Sigmoid colon (tissue), 7 donors: ENCODE measurements around the gene VMP1. TPM values are rescaled to one million over a fixed set of nuclear protein-coding genes. Genes with fewer than 3 reads are reported as not detected.
A peak's percentile ranks its signal among the peaks of the same experiment; 100 is the strongest.

Experiments
- DNase-seq: peaks from one replicate; pipeline ENCODE4 v3.0.0-alpha.2; 2019
- H3K27ac ChIP-seq, 4 donors: fragments of 200-600 bp; sonication (generic); one replicate each; pipeline ENCODE4 v1.5.1; 2016 to 2019; ENCODE audit warnings: mild to moderate bottlenecking in 1 of 4
- H3K27me3 ChIP-seq, 3 donors: fragments of 200-600 bp; sonication (generic); one replicate each; pipeline ENCODE4 v1.5.1; 2019; ENCODE audit warnings: mild to moderate bottlenecking in 1 of 3
- H3K36me3 ChIP-seq, 4 donors: fragments of 200-600 bp; sonication (generic); one replicate each; pipeline ENCODE4 v1.5.1; 2016 to 2019
- H3K4me1 ChIP-seq, 4 donors: fragments of 200-600 bp; sonication (generic); one replicate each; pipeline ENCODE4 v1.5.1; 2017 to 2019
- H3K4me3 ChIP-seq, 4 donors: fragments of 200-600 bp; sonication (generic); one replicate each; pipeline ENCODE4 v1.5.1; 2017 to 2019; ENCODE audit warnings: mild to moderate bottlenecking in 2 of 4, moderate library complexity in 1 of 4
- H3K9me3 ChIP-seq, 4 donors: fragments of 200-600 bp in 3 of 4; sonication (generic) in 3 of 4; one replicate each; pipeline versions ENCODE4 v1.5.1 to v1.6.1; 2013 to 2019
- EP300 ChIP-seq, 4 donors: sonication (generic); formaldehyde crosslinking; IDR thresholded peaks; one replicate each; pipeline ENCODE4 v1.6.1; 2017; ENCODE audit warnings: antibody characterized with exemption in 4 of 4
- POLR2A ChIP-seq, 2 donors: fragments of 450-650 bp; IDR thresholded peaks; one replicate each; pipeline ENCODE4 v1.6.1; 2016; ENCODE audit warnings: antibody characterized with exemption in 2 of 2, mild to moderate bottlenecking in 2 of 2, moderate library complexity in 2 of 2
- POLR2AphosphoS5 ChIP-seq, 4 donors: sonication (generic); formaldehyde crosslinking; IDR thresholded peaks; one replicate each; pipeline ENCODE4 v1.6.1; 2017; ENCODE audit warnings: antibody characterized with exemption in 4 of 4
- WGBS, 2 donors: extraction: QIAGEN DNeasy Blood & Tissue Kit; methylation state at CpG; one replicate each; pipeline ENCODE4 v1.1.7; 2013; 5-methylcytosine and 5-hydroxymethylcytosine counted together
- intact Hi-C: fragments of 100-400 bp; cut with DNase I; formaldehyde crosslinking; loops from one replicate; pipeline ENCODE4 v1.15.1; 2023
- polyA plus RNA-seq, 3 donors: library from polyadenylated mRNA; stranded (reverse); fragments of 200-250 nt; gene quantifications; one replicate each; pipeline ENCODE4 v1.2.3, GENCODE V29; 2013
- total RNA-seq, 4 donors: library from RNA; depleted of rRNA; stranded (reverse); fragments of >200 nt; gene quantifications; one replicate each; pipeline ENCODE4 v1.1.0, GENCODE V29; 2016
- TF ChIP-seq, protein P1 (sequence below), 4 experiments: fragments of 450-650 bp in 3 of 4; fragments of 200-600 bp in 1 of 4; IDR thresholded peaks; one replicate each; pipeline ENCODE4 v1.5.1; 2016 to 2019; ENCODE audit warnings: antibody characterized with exemption in 4 of 4, mild to moderate bottlenecking in 3 of 4, moderate library complexity in 2 of 4
- donor health status: healthy with polysubstance abuse.
- donor health status: Bipolar disorder and iron deficiency.
- donor health status: healthy.

Gene VMP1
- total and polyA plus RNA-seq, 7 donors, result 26.1 to 247 (median 132) TPM

DNA sequence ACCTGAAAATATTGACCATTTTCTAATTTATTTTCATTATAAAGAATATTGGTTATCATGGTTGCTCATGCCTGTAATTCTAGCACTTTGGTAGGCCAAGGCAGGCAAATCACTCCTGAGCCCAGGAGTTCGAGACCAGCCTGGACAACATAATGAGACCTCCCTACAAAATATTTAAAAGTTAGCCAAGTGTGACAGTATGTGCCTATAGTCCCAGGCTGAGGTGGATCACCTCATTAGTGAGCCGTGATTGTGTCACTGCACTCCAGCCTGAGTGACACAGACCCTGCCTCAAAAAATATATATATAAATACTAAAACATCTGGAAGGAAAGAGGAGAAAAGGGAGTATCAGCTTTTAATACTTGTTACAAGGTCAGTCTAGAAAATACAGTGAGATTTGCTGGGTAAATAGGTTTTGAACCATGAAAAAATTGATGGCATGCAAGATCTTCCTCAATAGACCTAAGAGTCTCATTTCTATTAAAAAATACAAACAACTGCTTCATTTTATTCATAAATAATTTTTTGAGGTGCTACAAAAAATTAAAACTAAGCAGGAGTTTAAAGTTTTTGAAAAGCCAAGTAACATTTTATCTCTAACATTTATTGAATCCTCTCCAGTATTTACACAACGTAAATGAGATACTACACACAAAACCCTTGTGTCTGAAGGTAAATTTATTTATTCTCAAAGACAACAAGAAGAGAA lies 137.6 kb downstream of the VMP1 start:
- Histone ChIP-seq H3K9me3 (no peaks in the 10 kb centered on the region), H3K36me3 (peaks cover 0 to 11% (median 0%) of the 10 kb centered on the region in 4 donors), H3K4me3 (no peak overlapping the region), H3K4me1 (peaks cover 0 to 68% (median 55%) of the 10 kb centered on the region in 4 donors), H3K27me3 (no peaks in the 10 kb centered on the region), H3K27ac (peak overlapping the region; percentile 81 to 94 (median 93))
- TF ChIP-seq EP300 (IDR thresholded peaks at IDR 0.05), result no peak
- TF ChIP-seq POLR2AphosphoS5 (IDR thresholded peaks at IDR 0.05), result peak in 1 of 4 donors; percentile 8
- TF ChIP-seq POLR2A (IDR thresholded peaks at IDR 0.05), result peak in 1 of 2 donors; percentile 14
- DNase-seq, result peak; percentile 47
- WGBS, 2 donors, result 35 to 69% methylated on average over 3 of the region's 3 CpGs
- intact Hi-C loops, result loop anchor here (5.0 kb wide), 1 partner anchor 138 kb away; the partner anchor contains the start of genes PTRH2 and VMP1

DNA sequence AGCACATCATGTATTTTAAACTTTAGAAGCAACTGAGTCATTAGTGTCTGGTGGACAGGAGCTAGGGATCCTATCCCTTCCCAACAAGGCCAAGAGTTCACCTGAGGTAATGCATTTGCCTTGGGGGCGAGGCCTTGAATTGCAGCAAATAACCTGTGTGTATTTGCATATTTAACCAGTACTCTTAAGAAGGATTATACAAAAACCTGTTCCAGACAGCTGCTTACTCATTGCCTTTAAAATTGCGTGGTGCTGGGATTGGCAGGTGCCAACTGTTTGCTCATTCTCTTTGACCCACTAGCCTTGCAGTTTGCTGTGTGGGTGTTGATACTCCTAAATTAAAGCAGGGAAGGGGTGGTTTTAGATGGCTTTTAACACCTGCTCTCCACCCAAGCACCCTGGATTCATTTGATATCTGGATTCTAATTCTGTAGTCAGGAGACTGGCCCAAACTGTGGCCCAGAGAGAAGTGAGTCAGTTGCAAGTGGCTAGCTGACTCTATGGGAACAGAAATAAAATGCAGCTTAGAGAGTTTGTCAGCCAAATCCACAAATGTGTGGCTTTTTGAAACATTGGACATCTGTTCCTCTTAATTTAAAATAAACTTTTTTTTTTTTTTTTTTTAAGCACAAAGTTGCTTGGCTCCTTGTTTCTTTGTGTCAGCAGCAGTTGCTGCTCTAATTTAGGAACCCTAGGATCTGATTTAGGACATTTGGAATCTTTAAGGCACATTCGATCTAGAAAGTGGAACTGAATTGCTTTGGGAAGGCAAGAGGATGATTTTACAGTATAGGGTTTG lies 138.3 kb downstream of the VMP1 start:
- Histone ChIP-seq H3K9me3 (no peaks in the 10 kb centered on the region), H3K27ac (peak overlapping the region; percentile 81 to 94 (median 93)), H3K27me3 (no peaks in the 10 kb centered on the region), H3K36me3 (peaks cover 0 to 6% (median 0%) of the 10 kb centered on the region in 4 donors), H3K4me1 (peaks cover 0 to 64% (median 54%) of the 10 kb centered on the region in 4 donors), H3K4me3 (peak overlapping the region in 1 of 4 donors; percentile 1)
- TF ChIP-seq EP300 (IDR thresholded peaks at IDR 0.05) (no peak), POLR2A (IDR thresholded peaks at IDR 0.05) (peak in 1 of 2 donors; percentile 12), POLR2AphosphoS5 (IDR thresholded peaks at IDR 0.05) (peak in 3 of 4 donors; percentile 7 to 46 (median 35))
- TF ChIP-seq, protein P1, sequence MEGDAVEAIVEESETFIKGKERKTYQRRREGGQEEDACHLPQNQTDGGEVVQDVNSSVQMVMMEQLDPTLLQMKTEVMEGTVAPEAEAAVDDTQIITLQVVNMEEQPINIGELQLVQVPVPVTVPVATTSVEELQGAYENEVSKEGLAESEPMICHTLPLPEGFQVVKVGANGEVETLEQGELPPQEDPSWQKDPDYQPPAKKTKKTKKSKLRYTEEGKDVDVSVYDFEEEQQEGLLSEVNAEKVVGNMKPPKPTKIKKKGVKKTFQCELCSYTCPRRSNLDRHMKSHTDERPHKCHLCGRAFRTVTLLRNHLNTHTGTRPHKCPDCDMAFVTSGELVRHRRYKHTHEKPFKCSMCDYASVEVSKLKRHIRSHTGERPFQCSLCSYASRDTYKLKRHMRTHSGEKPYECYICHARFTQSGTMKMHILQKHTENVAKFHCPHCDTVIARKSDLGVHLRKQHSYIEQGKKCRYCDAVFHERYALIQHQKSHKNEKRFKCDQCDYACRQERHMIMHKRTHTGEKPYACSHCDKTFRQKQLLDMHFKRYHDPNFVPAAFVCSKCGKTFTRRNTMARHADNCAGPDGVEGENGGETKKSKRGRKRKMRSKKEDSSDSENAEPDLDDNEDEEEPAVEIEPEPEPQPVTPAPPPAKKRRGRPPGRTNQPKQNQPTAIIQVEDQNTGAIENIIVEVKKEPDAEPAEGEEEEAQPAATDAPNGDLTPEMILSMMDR (IDR thresholded peaks at IDR 0.05), result no peak
- WGBS, 2 donors, result 5 to 33% methylated on average over 3 of the region's 3 CpGs
- DNase-seq, result peak; percentile 69
- intact Hi-C loops, result loop anchor here (5.0 kb wide), 1 partner anchor 138 kb away; the partner anchor contains the start of genes PTRH2 and VMP1

DNA sequence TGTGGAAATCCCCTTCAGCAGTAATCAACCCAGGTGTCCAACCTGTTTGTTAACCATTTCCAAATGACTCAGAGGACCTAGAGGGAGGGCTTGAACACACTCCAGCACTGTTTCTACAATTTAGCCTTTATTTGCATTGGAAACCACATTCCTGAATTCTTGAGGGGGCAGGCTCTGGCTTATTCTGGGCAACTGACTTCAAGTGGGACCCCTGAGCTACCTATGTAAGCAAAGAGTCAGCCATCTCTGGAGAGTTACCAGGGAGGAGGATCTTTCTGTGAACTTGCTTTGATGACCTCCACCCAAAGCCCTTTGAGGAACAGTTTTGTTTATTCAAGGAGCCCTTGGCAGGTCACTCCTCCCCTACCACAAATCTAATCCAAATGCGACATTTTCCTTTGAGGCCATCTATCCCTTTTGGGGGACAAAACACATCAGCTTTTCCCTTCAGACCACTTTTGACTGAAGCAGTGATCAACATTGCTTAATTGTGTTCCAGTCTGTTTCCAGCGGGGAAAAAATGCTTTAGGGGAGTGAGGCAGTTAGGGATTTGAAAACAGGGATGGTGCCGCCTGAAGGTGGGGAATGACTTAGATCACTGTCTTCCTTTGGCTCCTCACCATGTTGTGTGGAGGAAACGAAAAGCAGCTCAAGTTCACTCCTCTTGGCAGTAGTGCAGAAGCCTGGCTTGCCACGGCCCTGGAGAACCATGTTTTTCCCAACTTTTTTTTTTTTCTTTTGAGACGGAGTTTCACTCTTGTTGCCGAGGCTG lies 139.1 kb downstream of the VMP1 start:
- Histone ChIP-seq H3K27ac (peak overlapping the region; percentile 81 to 94 (median 93)), H3K27me3 (no peaks in the 10 kb centered on the region), H3K4me3 (peak overlapping the region in 3 of 4 donors; percentile 1 to 23 (median 14)), H3K9me3 (no peaks in the 10 kb centered on the region), H3K36me3 (peaks cover 0 to 6% (median 0%) of the 10 kb centered on the region in 4 donors), H3K4me1 (peaks cover 0 to 64% (median 59%) of the 10 kb centered on the region in 4 donors)
- peak; percentile 95 for DNase-seq
- intact Hi-C loops, result loop anchor here (5.0 kb wide), 1 partner anchor 139 kb away; the partner anchor contains the start of genes PTRH2 and VMP1
- TF ChIP-seq, protein P1 (IDR thresholded peaks at IDR 0.05), result no peak
- TF ChIP-seq POLR2A (IDR thresholded peaks at IDR 0.05) (no peak), EP300 (IDR thresholded peaks at IDR 0.05) (no peak), POLR2AphosphoS5 (IDR thresholded peaks at IDR 0.05) (peak; percentile 39 to 73 (median 70))
- WGBS, 2 donors, result 7 to 41% methylated on average over 7 of the region's 7 CpGs

DNA sequence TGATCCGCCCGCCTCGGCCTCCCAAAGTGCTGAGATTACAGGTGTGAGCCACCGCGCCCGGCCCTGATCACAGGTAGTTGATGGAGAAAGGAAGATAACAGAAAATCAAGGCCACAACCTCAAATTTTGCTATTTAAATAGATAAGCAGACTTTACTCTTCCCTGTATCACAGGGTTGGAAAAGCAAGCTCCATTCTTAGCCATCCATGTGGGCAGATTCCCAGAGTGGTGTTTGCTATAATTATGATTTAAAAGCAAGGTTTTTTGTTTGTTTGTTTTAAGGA lies 140.9 kb downstream of the VMP1 start:
- Histone ChIP-seq H3K27me3 (no peaks in the 10 kb centered on the region), H3K4me3 (no peak overlapping the region), H3K9me3 (no peaks in the 10 kb centered on the region), H3K36me3 (no peaks in the 10 kb centered on the region), H3K27ac (peak overlapping the region; percentile 64 to 94 (median 93)), H3K4me1 (peaks cover 0 to 70% (median 63%) of the 10 kb centered on the region in 4 donors)
- intact Hi-C loops, result loop anchor here (5.0 kb wide), 1 partner anchor 141 kb away; the partner anchor contains the start of genes PTRH2 and VMP1
- DNase-seq, result no peak
- 14 to 72% methylated on average over 6 of the region's 6 CpGs for WGBS, 2 donors
- no peak for TF ChIP-seq POLR2AphosphoS5 (IDR thresholded peaks at IDR 0.05)
- TF ChIP-seq, protein P1 (IDR thresholded peaks at IDR 0.05), result no peak
- TF ChIP-seq EP300 (IDR thresholded peaks at IDR 0.05), result no peak
- no peak for TF ChIP-seq POLR2A (IDR thresholded peaks at IDR 0.05)
